PFSK-1 (cell line): ENCODE measurements around the gene C22orf15.

Source experiments
- FOXP2 ChIP-seq: optimal IDR thresholded peaks from 2 replicates; pipeline ENCODE3; 2011; ENCODE audit warnings: borderline replicate concordance, control low read depth, inconsistent platforms; ENCODE audit not compliant: insufficient read depth; ENCODE audit errors: extremely low read length, extremely low read depth
- POLR2AphosphoS5 ChIP-seq: IDR thresholded peaks from 2 replicates; pipeline ENCODE4 v1.6.1; 2012; ENCODE audit warnings: low read depth, mild to moderate bottlenecking, control low read depth, low read length, moderate library complexity
- REST ChIP-seq, 2 experiments: IDR thresholded peaks; 2 replicates each; pipeline versions ENCODE4 v1.6.1 to v1.8.0; 2011 to 2012; ENCODE audit warnings: low read depth in 2 of 2, low read length in 2 of 2, control low read depth in 1 of 2, inconsistent platforms in 1 of 2, mild to moderate bottlenecking in 1 of 2, moderate library complexity in 1 of 2; ENCODE audit not compliant: insufficient read depth in 1 of 2
- SIN3A ChIP-seq: IDR thresholded peaks from 2 replicates; pipeline ENCODE4 v1.6.1; 2012; ENCODE audit warnings: mild to moderate bottlenecking, low read length, moderate library complexity, borderline replicate concordance; ENCODE audit not compliant: insufficient read depth
- TAF1 ChIP-seq: IDR thresholded peaks from 2 replicates; pipeline ENCODE4 v1.6.1; 2012; ENCODE audit warnings: low read length, control low read depth, borderline replicate concordance; ENCODE audit not compliant: insufficient read depth

The C22orf15 gene

GRCh38 chr22:23722724-23723123 is 40.1 kb upstream of the C22orf15 start:
- TF ChIP-seq TAF1 (no peak), REST (IDR thresholded peaks at IDR 0.05; ENCODE audit: insufficient read depth in 1 of 2, low read depth in 2 of 2, low read length in 2 of 2) (no peak), SIN3A (no peak), FOXP2 (no peak)

GRCh38 chr22:23737696-23738095 is 25.1 kb upstream of the C22orf15 start:
- TF ChIP-seq REST (IDR thresholded peaks at IDR 0.05; ENCODE audit: insufficient read depth in 1 of 2, low read depth in 2 of 2, low read length in 2 of 2), result no peak
- no peak for TF ChIP-seq FOXP2
- TF ChIP-seq POLR2AphosphoS5, result no peak
- no peak for TF ChIP-seq SIN3A
- no peak for TF ChIP-seq TAF1

- TF ChIP-seq FOXP2 (no peak), SIN3A (no peak), POLR2AphosphoS5 (no peak), TAF1 (no peak), REST (IDR thresholded peaks at IDR 0.05; ENCODE audit: insufficient read depth in 1 of 2, low read depth in 2 of 2, low read length in 2 of 2) (no peak)
Measured at GRCh38 chr22:23742505-23743264, 20.1 kb upstream of the C22orf15 start.

GRCh38 chr22:23743303-23743705 is 19.5 kb upstream of the C22orf15 start:
- no peak for TF ChIP-seq REST (IDR thresholded peaks at IDR 0.05; ENCODE audit: insufficient read depth in 1 of 2, low read depth in 2 of 2, low read length in 2 of 2)
- TF ChIP-seq POLR2AphosphoS5, result no peak
- TF ChIP-seq FOXP2, result no peak
- TF ChIP-seq TAF1, result no peak

- TF ChIP-seq FOXP2 (no peak), SIN3A (no peak), REST (IDR thresholded peaks at IDR 0.05; ENCODE audit: insufficient read depth in 1 of 2, low read depth in 2 of 2, low read length in 2 of 2) (no peak), POLR2AphosphoS5 (no peak), TAF1 (no peak)
Measured at GRCh38 chr22:23744001-23744400, 18.8 kb upstream of the C22orf15 start.
